HepG2 (cell line): ENCODE data around the gene HSPE1. TPM values are rescaled to one million over a fixed set of nuclear protein-coding genes. Genes with fewer than 3 reads are reported as not detected.

Experiments
- ADNP ChIP-seq: sonication (generic); formaldehyde crosslinking; IDR thresholded peaks from 2 replicates; pipeline ENCODE4 v1.4.0; 2020; ENCODE audit warnings: missing genetic modification reagents
- AGO1 ChIP-seq: fragments of 200-400 bp; formaldehyde crosslinking; IDR thresholded peaks from 2 replicates; pipeline ENCODE4 v1.6.1; 2017; ENCODE audit warnings: mild to moderate bottlenecking, low read depth, low read length, moderate library complexity; ENCODE audit not compliant: poor library complexity, severe bottlenecking
- BORCS8-MEF2B ChIP-seq: sonication (generic); formaldehyde crosslinking; IDR thresholded peaks from 2 replicates; pipeline ENCODE4 v1.8.0; 2022; ENCODE audit warnings: mild to moderate bottlenecking, missing genetic modification reagents
- GLI4 ChIP-seq: sonication (generic); formaldehyde crosslinking; IDR thresholded peaks from 2 replicates; pipeline ENCODE4 v1.5.1; 2020; ENCODE audit warnings: missing genetic modification reagents, mild to moderate bottlenecking, moderate library complexity, borderline replicate concordance
- KDM4B ChIP-seq: sonication (generic); formaldehyde crosslinking; IDR thresholded peaks from 2 replicates; pipeline ENCODE4 v1.4.0; 2020; ENCODE audit warnings: missing genetic modification reagents
- NFYC ChIP-seq: IDR thresholded peaks from 2 replicates; pipeline ENCODE4 v1.6.1; 2016; ENCODE audit warnings: missing genetic modification reagents, missing compliant biosample characterization
- PBX3 ChIP-seq: sonication (generic); formaldehyde crosslinking; IDR thresholded peaks from 2 replicates; pipeline ENCODE4 v1.8.1; 2023; ENCODE audit warnings: missing genetic modification reagents, inconsistent platforms, borderline replicate concordance
- PLRG1 ChIP-seq: fragments of 450-650 bp; conservative IDR thresholded peaks from 2 replicates; pipeline ENCODE4 v1.6.1; 2016
- RFX3 ChIP-seq: IDR thresholded peaks from 2 replicates; pipeline ENCODE4 v1.6.1; 2016; ENCODE audit warnings: missing biosample characterization, missing genetic modification reagents
- SALL2 ChIP-seq: sonication (generic); formaldehyde crosslinking; IDR thresholded peaks from 2 replicates; pipeline ENCODE4 v1.8.1; 2023; ENCODE audit warnings: mild to moderate bottlenecking, missing genetic modification reagents, inconsistent platforms
- SIX4 ChIP-seq: sonication (generic); formaldehyde crosslinking; IDR thresholded peaks from 2 replicates; pipeline ENCODE4 v1.4.0; 2020; ENCODE audit warnings: missing genetic modification reagents
- SP140L ChIP-seq: sonication (generic); formaldehyde crosslinking; IDR thresholded peaks from 2 replicates; pipeline ENCODE4 v1.4.0; 2020; ENCODE audit warnings: missing genetic modification reagents, borderline replicate concordance
- TFDP2 ChIP-seq: sonication (generic); formaldehyde crosslinking; IDR thresholded peaks from 2 replicates; pipeline ENCODE4 v1.4.0; 2020; ENCODE audit warnings: missing genetic modification reagents
- TRIM24 ChIP-seq: sonication (generic); formaldehyde crosslinking; IDR thresholded peaks from 2 replicates; pipeline ENCODE4 v1.8.0; 2022; ENCODE audit warnings: mild to moderate bottlenecking, missing genetic modification reagents
- ZBTB21 ChIP-seq: sonication (generic); formaldehyde crosslinking; IDR thresholded peaks from 2 replicates; pipeline ENCODE4 v1.4.0; 2020; ENCODE audit warnings: missing genetic modification reagents
- ZNF274 ChIP-seq: sonication (generic); formaldehyde crosslinking; IDR thresholded peaks from 2 replicates; pipeline ENCODE4 v1.5.1; 2020; ENCODE audit warnings: mild to moderate bottlenecking, missing genetic modification reagents
- ZNF326 ChIP-seq: sonication (generic); formaldehyde crosslinking; IDR thresholded peaks from 2 replicates; pipeline ENCODE4 v1.4.0; 2020; ENCODE audit warnings: missing genetic modification reagents, borderline replicate concordance
- ZNF430 ChIP-seq: sonication (generic); formaldehyde crosslinking; IDR thresholded peaks from 2 replicates; pipeline ENCODE4 v1.9.0; 2021; ENCODE audit warnings: mild to moderate bottlenecking, missing genetic modification reagents
- ZNF431 ChIP-seq: sonication (generic); formaldehyde crosslinking; IDR thresholded peaks from 2 replicates; pipeline ENCODE4 v1.9.0; 2022; ENCODE audit warnings: missing genetic modification reagents, low read depth, mild to moderate bottlenecking, borderline replicate concordance
- ZNF589 ChIP-seq: sonication (generic); formaldehyde crosslinking; conservative IDR thresholded peaks from 2 replicates; pipeline ENCODE4 v1.8.0; 2022; ENCODE audit warnings: mild to moderate bottlenecking, moderate library complexity, missing genetic modification reagents
- ZNF607 ChIP-seq: sonication (generic); formaldehyde crosslinking; IDR thresholded peaks from 2 replicates; pipeline ENCODE4 v1.5.1; 2020; ENCODE audit warnings: missing genetic modification reagents, mild to moderate bottlenecking, borderline replicate concordance
- ZNF768 ChIP-seq: sonication (generic); formaldehyde crosslinking; IDR thresholded peaks from 2 replicates; pipeline ENCODE4 v1.4.0; 2020; ENCODE audit warnings: missing genetic modification reagents
- ZNF772 ChIP-seq: sonication (generic); formaldehyde crosslinking; IDR thresholded peaks from 2 replicates; pipeline ENCODE4 v1.5.0; 2020; ENCODE audit warnings: mild to moderate bottlenecking, missing genetic modification reagents
- ZNF777 ChIP-seq: sonication (generic); formaldehyde crosslinking; IDR thresholded peaks from 2 replicates; pipeline ENCODE4 v1.4.0; 2020; ENCODE audit warnings: missing genetic modification reagents
- ZNF780A ChIP-seq: sonication (generic); formaldehyde crosslinking; IDR thresholded peaks from 2 replicates; pipeline ENCODE4 v1.8.0; 2022; ENCODE audit warnings: mild to moderate bottlenecking, missing genetic modification reagents, moderate library complexity
- polyA plus RNA-seq, 8 experiments: library from polyadenylated mRNA; depleted of rRNA in 3 of 8; stranded (reverse) in 7 of 8; unstranded in 1 of 8; fragments of >200 nt; fragmentation: Illumina TruSeq in 4 of 8; extraction: Trizol in 4 of 8; gene quantifications; 2 replicates each; pipeline versions ENCODE4 v1.2.1 to v1.2.3, GENCODE V29; 2011 to 2016; ENCODE audit warnings: low read depth in 4 of 8, missing spikeins in 1 of 8, mixed read lengths in 1 of 8; ENCODE audit not compliant: insufficient read depth in 1 of 8
- total RNA-seq, 5 experiments: library from RNA; depleted of rRNA; stranded (reverse); fragments of >200 nt; fragmentation: Illumina TruSeq; extraction: Trizol; gene quantifications; 2 replicates each; pipeline ENCODE4 v1.2.3, GENCODE V29; 2016; ENCODE audit warnings: low read depth in 1 of 5
- TF ChIP-seq, protein P1 (sequence below): sonication (generic); formaldehyde crosslinking; IDR thresholded peaks from 2 replicates; pipeline ENCODE4 v1.4.0; 2020; ENCODE audit warnings: mild to moderate bottlenecking, missing genetic modification reagents
- TF ChIP-seq, protein P2 (sequence below): sonication (generic); formaldehyde crosslinking; IDR thresholded peaks from 2 replicates; pipeline ENCODE4 v1.8.0; 2022; ENCODE audit warnings: missing genetic modification reagents, mild to moderate bottlenecking, inconsistent platforms, borderline replicate concordance

Gene HSPE1
- total and polyA plus RNA-seq, 2 of the 13 experiments (the other 11 are each of a cell fraction or from before 2014, with no cell fraction given), result 244 to 823 TPM

DNA sequence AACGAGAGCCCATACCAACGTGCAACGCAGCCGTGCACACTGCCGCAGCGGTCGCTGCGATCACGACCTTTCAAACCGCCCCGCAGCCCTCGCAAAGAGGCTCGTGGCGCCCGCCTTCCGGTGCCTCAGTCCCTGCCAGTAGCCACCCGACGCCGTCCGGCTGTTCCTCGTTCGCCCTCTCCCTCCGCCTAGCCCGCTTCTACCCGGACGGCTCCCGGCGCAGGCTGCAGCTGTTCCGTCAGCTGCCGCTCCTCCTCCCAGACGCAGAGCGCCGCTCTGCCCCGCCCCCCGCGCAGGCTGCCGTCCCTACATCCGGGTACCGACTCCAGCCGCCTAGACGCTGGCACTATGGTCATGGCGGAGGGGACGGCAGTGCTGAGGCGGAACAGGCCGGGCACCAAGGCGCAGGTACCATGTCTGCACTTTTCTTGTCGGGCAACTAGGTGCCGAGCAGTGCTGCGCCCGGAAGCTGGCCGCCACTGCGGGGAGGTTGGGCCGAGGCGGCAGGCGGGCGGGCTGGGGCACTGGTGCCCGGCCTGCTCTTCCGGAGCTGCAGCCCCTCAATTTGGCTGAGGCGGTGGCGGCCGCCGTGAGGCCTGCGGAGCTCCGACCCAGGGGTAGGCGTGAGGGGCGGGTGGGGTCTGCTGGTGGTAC is 15.7 kb downstream of the HSPE1 start, which contains the start of gene MOB4 (continued):
- TF ChIP-seq, protein P1, sequence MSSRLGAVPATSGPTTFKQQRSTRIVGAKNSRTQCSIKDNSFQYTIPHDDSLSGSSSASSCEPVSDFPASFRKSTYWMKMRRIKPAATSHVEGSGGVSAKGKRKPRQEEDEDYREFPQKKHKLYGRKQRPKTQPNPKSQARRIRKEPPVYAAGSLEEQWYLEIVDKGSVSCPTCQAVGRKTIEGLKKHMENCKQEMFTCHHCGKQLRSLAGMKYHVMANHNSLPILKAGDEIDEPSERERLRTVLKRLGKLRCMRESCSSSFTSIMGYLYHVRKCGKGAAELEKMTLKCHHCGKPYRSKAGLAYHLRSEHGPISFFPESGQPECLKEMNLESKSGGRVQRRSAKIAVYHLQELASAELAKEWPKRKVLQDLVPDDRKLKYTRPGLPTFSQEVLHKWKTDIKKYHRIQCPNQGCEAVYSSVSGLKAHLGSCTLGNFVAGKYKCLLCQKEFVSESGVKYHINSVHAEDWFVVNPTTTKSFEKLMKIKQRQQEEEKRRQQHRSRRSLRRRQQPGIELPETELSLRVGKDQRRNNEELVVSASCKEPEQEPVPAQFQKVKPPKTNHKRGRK, result peak; percentile 94
- TF ChIP-seq ZNF326 (CRISPR knock-in tag) (no peak), GLI4 (CRISPR knock-in tag) (peak; percentile 71), PLRG1 (no peak), SP140L (CRISPR knock-in tag) (peak; percentile 70; the same call in 1 of the 2 replicates), ZNF607 (peak; percentile 98), ADNP (0 out of 2 replicates have a peak, but pooled peaks have one; percentile 16), ZNF777 (CRISPR knock-in tag) (peak; percentile 95), SIX4 (peak; percentile 87; the same call in 1 of the 2 replicates), ZBTB21 (CRISPR knock-in tag) (0 out of 2 replicates have a peak, but pooled peaks have one; percentile 68), ZNF430 (CRISPR knock-in tag) (peak; percentile 99), ZNF768 (CRISPR knock-in tag) (peak; percentile 82; the same call in 1 of the 2 replicates), RFX3 (peak; percentile 29; the same call in 1 of the 2 replicates), SALL2 (peak; percentile 98), ZNF780A (peak; percentile 99), PBX3 (CRISPR knock-in tag) (0 out of 2 replicates have a peak, but pooled peaks have one; percentile 48), BORCS8-MEF2B (CRISPR knock-in tag) (peak; percentile 98), NFYC (CRISPR knock-in tag) (peak; percentile 70), TFDP2 (peak; percentile 97), ZNF431 (CRISPR knock-in tag) (peak; percentile 98), ZNF772 (CRISPR knock-in tag) (peak; percentile 100), KDM4B (peak; percentile 99), ZNF589 (CRISPR knock-in tag) (peak; percentile 99), AGO1 (peak; percentile 97), ZNF274 (peak; percentile 93), TRIM24 (CRISPR knock-in tag) (0 out of 2 replicates have a peak, but pooled peaks have one; percentile 36)
- TF ChIP-seq, protein P2, sequence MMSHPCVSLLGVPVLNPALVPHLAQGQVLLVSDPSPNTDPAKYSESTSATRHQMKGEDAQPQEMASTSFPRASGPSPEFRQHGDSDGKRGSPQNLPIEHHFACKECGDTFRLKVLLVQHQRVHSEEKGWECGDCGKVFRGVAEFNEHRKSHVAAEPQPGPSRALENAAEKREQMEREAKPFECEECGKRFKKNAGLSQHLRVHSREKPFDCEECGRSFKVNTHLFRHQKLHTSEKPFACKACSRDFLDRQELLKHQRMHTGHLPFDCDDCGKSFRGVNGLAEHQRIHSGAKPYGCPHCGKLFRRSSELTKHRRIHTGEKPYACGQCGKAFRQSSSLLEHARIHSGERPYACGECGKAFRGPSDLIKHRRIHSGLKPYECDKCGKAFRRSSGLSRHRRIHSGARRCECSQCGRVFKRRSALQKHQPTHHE (CRISPR knock-in tag), result peak; percentile 95
